ENCODE data around the gene LZTS2. TPM values are rescaled to one million over a fixed set of nuclear protein-coding genes. Genes with fewer than 3 reads are reported as not detected.

The LZTS2 gene
- total RNA-seq, 1 donor from 2014 or later, result 56.7 TPM

DNA sequence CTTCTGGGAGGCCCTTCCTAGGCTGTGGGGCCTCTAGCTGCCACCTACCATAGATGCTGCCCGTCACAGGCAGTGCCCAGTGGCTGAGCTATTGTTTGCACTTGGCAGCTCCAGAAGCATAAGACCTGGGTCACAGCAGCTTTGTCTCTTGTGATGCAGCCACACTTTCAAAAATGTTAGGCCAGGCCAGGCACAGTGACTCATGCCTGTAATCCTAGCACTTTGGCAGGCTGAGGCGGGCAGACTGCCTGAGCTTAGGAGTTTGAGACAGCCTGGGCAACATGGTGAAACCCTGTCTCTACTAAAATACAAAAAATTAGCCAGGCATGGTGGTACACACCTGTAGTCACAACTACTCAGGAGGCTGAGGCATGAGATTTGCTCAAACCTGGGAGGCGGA lies 52.7 kb downstream of the LZTS2 start:
- H3K4me3 Mint-ChIP-seq (ENCODE audit: unreplicated experiment), result no peak overlapping the region
- H3K4me1 Mint-ChIP-seq (ENCODE audit: low read depth, unreplicated experiment), result peaks cover 13% of the 10 kb centered on the region
- peaks cover 18% of the 10 kb centered on the region for H3K27me3 Mint-ChIP-seq (ENCODE audit: unreplicated experiment)
- DNase-seq, result no peak
- H3K9me3 Mint-ChIP-seq (ENCODE audit: unreplicated experiment), result peaks cover 5% of the 10 kb centered on the region
- H3K36me3 Mint-ChIP-seq (ENCODE audit: unreplicated experiment), result no peaks in the 10 kb centered on the region
- no peak overlapping the region for H3K27ac Mint-ChIP-seq (ENCODE audit: unreplicated experiment)
- TF ChIP-seq, protein P1, sequence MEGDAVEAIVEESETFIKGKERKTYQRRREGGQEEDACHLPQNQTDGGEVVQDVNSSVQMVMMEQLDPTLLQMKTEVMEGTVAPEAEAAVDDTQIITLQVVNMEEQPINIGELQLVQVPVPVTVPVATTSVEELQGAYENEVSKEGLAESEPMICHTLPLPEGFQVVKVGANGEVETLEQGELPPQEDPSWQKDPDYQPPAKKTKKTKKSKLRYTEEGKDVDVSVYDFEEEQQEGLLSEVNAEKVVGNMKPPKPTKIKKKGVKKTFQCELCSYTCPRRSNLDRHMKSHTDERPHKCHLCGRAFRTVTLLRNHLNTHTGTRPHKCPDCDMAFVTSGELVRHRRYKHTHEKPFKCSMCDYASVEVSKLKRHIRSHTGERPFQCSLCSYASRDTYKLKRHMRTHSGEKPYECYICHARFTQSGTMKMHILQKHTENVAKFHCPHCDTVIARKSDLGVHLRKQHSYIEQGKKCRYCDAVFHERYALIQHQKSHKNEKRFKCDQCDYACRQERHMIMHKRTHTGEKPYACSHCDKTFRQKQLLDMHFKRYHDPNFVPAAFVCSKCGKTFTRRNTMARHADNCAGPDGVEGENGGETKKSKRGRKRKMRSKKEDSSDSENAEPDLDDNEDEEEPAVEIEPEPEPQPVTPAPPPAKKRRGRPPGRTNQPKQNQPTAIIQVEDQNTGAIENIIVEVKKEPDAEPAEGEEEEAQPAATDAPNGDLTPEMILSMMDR (IDR thresholded peaks at IDR 0.05; ENCODE audit: partially characterized antibody, unreplicated experiment), result no peak

DNA sequence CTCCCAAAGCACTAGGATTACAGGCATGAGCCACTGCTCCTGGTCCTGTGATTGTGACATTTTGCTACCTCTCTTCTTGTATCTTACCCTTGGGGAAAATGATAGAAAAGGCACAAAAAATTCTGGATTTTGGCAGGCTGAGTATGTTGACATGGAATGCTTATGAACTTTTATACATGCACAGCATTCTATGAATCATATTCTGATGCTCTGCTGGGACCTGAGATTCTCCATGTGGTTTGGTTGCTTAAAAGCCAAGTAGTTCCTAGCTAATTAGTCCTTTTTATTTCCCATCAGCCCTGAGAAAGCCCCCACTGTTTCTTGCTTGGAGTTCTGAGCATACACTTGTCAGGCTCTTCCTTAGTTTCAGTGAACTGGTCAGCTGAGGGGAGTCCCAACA lies 53.9 kb downstream of the LZTS2 start:
- TF ChIP-seq, protein P1 (IDR thresholded peaks at IDR 0.05; ENCODE audit: partially characterized antibody, unreplicated experiment), result no peak
- Mint-ChIP-seq H3K36me3 (ENCODE audit: unreplicated experiment) (no peaks in the 10 kb centered on the region), H3K27ac (ENCODE audit: unreplicated experiment) (no peak overlapping the region), H3K4me3 (ENCODE audit: unreplicated experiment) (no peak overlapping the region), H3K27me3 (ENCODE audit: unreplicated experiment) (peaks cover 15% of the 10 kb centered on the region), H3K9me3 (ENCODE audit: unreplicated experiment) (peaks cover 4% of the 10 kb centered on the region), H3K4me1 (ENCODE audit: low read depth, unreplicated experiment) (peaks cover 10% of the 10 kb centered on the region)
- no peak for DNase-seq

DNA sequence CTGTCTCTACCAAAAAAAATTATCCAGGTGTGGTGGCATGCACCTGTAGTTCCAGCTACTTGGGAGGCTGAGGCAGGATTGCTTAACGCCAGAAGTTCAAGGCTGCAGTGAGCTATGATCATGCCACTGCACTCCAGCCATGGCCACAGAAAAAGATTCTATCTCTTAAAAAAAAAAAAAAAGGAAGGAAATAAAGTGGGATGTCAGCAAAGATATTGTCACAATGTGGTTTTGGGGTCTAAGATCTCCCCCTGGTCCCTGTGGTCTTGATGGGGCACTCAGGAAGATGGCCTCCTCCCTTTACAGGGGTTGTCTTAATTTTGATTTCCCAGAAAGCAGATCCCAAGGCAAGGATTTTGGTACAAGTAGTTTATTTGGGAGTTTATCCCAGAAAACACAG lies 54.7 kb downstream of the LZTS2 start:
- peaks cover 3% of the 10 kb centered on the region for H3K9me3 Mint-ChIP-seq (ENCODE audit: unreplicated experiment)
- TF ChIP-seq, protein P1 (IDR thresholded peaks at IDR 0.05; ENCODE audit: partially characterized antibody, unreplicated experiment), result no peak
- no peak overlapping the region for H3K4me3 Mint-ChIP-seq (ENCODE audit: unreplicated experiment)
- no peak for DNase-seq
- H3K27ac Mint-ChIP-seq (ENCODE audit: unreplicated experiment), result no peak overlapping the region
- no peaks in the 10 kb centered on the region for H3K36me3 Mint-ChIP-seq (ENCODE audit: unreplicated experiment)
- H3K4me1 Mint-ChIP-seq (ENCODE audit: low read depth, unreplicated experiment), result peaks cover 5% of the 10 kb centered on the region
- H3K27me3 Mint-ChIP-seq (ENCODE audit: unreplicated experiment), result peaks cover 10% of the 10 kb centered on the region

DNA sequence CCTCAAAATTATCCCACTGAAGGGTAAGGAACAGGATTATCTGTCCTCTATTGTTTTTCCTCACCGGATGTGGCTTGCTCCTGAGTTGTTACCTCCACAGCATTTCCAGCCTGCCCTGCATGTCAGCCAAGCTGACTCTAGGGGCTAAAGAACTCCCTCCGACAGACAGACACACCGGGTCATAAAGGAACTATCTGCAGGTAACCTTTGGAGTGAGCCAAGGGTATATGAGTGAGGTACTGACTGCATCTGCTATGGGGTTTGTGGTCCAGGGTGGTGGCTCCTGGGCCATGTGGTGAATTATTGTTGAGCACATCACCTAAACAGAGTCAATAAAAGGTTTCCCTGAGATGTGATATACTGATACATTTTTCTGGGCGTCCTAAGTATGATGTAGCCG lies 55.3 kb downstream of the LZTS2 start:
- no peak overlapping the region for H3K27ac Mint-ChIP-seq (ENCODE audit: unreplicated experiment)
- TF ChIP-seq, protein P1 (IDR thresholded peaks at IDR 0.05; ENCODE audit: partially characterized antibody, unreplicated experiment), result no peak
- H3K4me3 Mint-ChIP-seq (ENCODE audit: unreplicated experiment), result no peak overlapping the region

DNA sequence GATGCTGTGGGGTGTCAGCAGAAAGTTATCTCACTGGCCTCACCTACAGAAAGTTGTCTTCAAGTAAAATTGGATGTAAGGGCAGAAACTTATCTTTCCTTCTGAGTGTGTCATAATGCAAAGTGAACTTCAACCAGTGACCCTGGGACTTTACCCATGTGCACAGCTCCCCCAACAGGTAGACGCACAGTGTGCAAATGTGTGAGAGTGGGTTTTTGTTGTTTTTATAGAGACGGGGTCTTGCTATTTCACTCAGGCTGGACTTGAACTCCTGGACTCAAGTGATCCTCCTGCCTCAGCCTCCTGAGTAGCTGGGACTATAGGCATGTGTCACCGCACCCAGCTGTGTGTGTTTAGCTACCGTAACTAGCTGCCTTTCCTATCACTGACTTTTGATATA lies 55.8 kb downstream of the LZTS2 start:
- Mint-ChIP-seq H3K9me3 (ENCODE audit: unreplicated experiment) (peaks cover 3% of the 10 kb centered on the region), H3K36me3 (ENCODE audit: unreplicated experiment) (no peaks in the 10 kb centered on the region), H3K4me3 (ENCODE audit: unreplicated experiment) (no peak overlapping the region), H3K4me1 (ENCODE audit: low read depth, unreplicated experiment) (peaks cover 5% of the 10 kb centered on the region), H3K27ac (ENCODE audit: unreplicated experiment) (no peak overlapping the region), H3K27me3 (ENCODE audit: unreplicated experiment) (peaks cover 4% of the 10 kb centered on the region)
- no peak for DNase-seq
- TF ChIP-seq, protein P1 (IDR thresholded peaks at IDR 0.05; ENCODE audit: partially characterized antibody, unreplicated experiment), result no peak

More for the DNA sequence above, 55.3 kb downstream of the LZTS2 start:
- no peak for DNase-seq
- H3K9me3 Mint-ChIP-seq (ENCODE audit: unreplicated experiment), result peaks cover 3% of the 10 kb centered on the region
- peaks cover 4% of the 10 kb centered on the region for H3K27me3 Mint-ChIP-seq (ENCODE audit: unreplicated experiment)
- no peaks in the 10 kb centered on the region for H3K36me3 Mint-ChIP-seq (ENCODE audit: unreplicated experiment)
- peaks cover 5% of the 10 kb centered on the region for H3K4me1 Mint-ChIP-seq (ENCODE audit: low read depth, unreplicated experiment)

Measured in glutamatergic neuron (in vitro differentiated cells).